RWPE2 (cell line): ENCODE data around the gene PIK3IP1.

ENCODE experiments used
- ATAC-seq: fragments of 200-7000 bp; cut with Tn5 transposase; 3 replicates; pipeline ENCODE4 v1.9.1; 2021; ENCODE audit warnings: low read depth
- DNase-seq: peaks from one replicate; pipeline ENCODE4 v3.0.0-alpha.2; 2020; ENCODE audit warnings: low spot score
- H3K27ac ChIP-seq: fragments of 450-650 bp; 2 replicates; pipeline ENCODE4 v1.5.1; 2017; ENCODE audit warnings: mild to moderate bottlenecking; ENCODE audit not compliant: poor library complexity, severe bottlenecking
- H3K27me3 ChIP-seq: fragments of 250-450 bp; sonication (Bioruptor Pico); 2 replicates; pipeline ENCODE4 v1.5.1; 2021; ENCODE audit warnings: mild to moderate bottlenecking, moderate library complexity; ENCODE audit not compliant: insufficient read depth, poor library complexity, severe bottlenecking
- H3K36me3 ChIP-seq: fragments of 250-450 bp; sonication (Bioruptor Pico); 2 replicates; pipeline ENCODE4 v1.5.1; 2020; ENCODE audit warnings: low read depth, mild to moderate bottlenecking, moderate library complexity
- H3K4me1 ChIP-seq: fragments of 250-450 bp; sonication (Bioruptor Pico); 2 replicates; pipeline ENCODE4 v1.5.1; 2021; ENCODE audit warnings: mild to moderate bottlenecking, moderate library complexity; ENCODE audit not compliant: insufficient read depth, poor library complexity, severe bottlenecking
- H3K4me3 ChIP-seq: fragments of 250-450 bp; sonication (Bioruptor Pico); 2 replicates; pipeline ENCODE4 v1.5.1; 2021; ENCODE audit warnings: mild to moderate bottlenecking, moderate library complexity; ENCODE audit not compliant: severe bottlenecking
- H3K9me3 ChIP-seq: fragments of 250-450 bp; sonication (Bioruptor Pico); 2 replicates; pipeline ENCODE4 v1.5.1; 2021; ENCODE audit warnings: mild to moderate bottlenecking, moderate library complexity; ENCODE audit not compliant: severe bottlenecking
- TF ChIP-seq, protein P1 (sequence below): fragments of 450-650 bp; IDR thresholded peaks from one replicate; pipeline ENCODE4 v1.5.1; 2017; ENCODE audit warnings: mild to moderate bottlenecking, moderate library complexity; ENCODE audit not compliant: poor library complexity, severe bottlenecking

PIK3IP1 gene

DNA sequence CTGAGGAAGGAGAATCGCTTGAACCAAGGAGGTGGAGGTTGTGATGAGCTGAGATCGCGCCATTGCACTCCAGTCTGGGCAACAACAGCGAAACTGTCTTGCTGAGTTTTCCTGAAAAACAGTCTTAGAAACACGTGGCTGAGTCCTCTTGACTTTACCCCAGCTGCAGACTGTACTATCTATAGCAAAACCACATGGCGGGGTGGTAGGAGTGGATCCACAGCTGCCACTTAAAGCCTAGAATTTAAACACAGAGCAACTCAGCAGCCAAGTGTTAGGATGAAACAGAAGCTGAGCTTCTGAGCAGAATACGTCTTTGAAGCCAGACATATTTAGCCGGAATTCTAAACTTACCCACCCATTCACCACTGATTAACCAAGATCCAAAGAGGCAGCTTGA, 39.7 kb upstream of the PIK3IP1 start:
- peaks cover 66% of the 10 kb centered on the region for H3K36me3 ChIP-seq
- ATAC-seq (no peak), DNase-seq (no peak)
- TF ChIP-seq, protein P1, sequence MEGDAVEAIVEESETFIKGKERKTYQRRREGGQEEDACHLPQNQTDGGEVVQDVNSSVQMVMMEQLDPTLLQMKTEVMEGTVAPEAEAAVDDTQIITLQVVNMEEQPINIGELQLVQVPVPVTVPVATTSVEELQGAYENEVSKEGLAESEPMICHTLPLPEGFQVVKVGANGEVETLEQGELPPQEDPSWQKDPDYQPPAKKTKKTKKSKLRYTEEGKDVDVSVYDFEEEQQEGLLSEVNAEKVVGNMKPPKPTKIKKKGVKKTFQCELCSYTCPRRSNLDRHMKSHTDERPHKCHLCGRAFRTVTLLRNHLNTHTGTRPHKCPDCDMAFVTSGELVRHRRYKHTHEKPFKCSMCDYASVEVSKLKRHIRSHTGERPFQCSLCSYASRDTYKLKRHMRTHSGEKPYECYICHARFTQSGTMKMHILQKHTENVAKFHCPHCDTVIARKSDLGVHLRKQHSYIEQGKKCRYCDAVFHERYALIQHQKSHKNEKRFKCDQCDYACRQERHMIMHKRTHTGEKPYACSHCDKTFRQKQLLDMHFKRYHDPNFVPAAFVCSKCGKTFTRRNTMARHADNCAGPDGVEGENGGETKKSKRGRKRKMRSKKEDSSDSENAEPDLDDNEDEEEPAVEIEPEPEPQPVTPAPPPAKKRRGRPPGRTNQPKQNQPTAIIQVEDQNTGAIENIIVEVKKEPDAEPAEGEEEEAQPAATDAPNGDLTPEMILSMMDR, result no peak
- H3K4me3 ChIP-seq, result no peak overlapping the region
- H3K27me3 ChIP-seq, result no peaks in the 10 kb centered on the region
- peaks cover 4% of the 10 kb centered on the region for H3K4me1 ChIP-seq
- H3K9me3 ChIP-seq, result no peaks in the 10 kb centered on the region
- H3K27ac ChIP-seq, result no peak overlapping the region

DNA sequence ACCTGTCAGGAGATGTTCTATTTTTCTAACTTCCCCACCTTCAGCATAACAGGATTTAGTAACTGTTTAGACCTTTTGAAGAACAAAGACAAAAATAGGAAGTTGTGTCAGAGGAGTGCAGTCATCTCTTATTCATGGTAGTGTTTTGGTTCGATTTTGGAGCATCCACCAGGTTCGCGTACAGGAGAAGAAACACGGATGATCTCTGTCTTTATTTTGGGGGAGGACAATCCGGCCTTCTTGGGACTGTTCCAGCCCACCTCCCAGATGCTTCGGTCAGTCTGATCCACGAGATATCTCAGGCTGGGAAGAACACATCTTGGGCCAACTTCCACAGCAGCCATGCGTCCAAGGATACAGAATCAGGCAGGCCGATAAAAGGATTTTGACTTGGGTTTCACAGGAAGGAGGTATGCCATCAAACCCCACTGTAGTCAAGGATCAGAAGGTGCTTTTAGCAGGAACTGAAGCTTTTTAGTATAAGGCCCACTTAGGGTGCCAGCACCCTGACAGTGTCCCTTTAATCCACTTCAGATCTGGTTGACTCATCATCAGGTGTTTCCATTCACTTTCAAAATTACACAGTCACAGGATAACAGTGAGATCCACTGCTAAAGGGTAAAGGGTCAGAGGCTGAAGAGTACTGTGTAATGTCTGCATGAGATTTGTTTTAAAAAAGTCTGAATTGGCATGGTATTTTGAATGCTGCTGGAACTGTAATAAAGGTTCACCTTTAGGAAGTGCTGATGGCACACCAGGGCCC, 37.3 kb upstream of the PIK3IP1 start:
- no peak overlapping the region for H3K27ac ChIP-seq
- H3K36me3 ChIP-seq, result peaks cover 60% of the 10 kb centered on the region
- TF ChIP-seq, protein P1, result no peak
- no peaks in the 10 kb centered on the region for H3K9me3 ChIP-seq
- H3K27me3 ChIP-seq, result no peaks in the 10 kb centered on the region
- ATAC-seq (no peak), DNase-seq (no peak)
- peaks cover 3% of the 10 kb centered on the region for H3K4me1 ChIP-seq
- H3K4me3 ChIP-seq, result no peak overlapping the region

DNA sequence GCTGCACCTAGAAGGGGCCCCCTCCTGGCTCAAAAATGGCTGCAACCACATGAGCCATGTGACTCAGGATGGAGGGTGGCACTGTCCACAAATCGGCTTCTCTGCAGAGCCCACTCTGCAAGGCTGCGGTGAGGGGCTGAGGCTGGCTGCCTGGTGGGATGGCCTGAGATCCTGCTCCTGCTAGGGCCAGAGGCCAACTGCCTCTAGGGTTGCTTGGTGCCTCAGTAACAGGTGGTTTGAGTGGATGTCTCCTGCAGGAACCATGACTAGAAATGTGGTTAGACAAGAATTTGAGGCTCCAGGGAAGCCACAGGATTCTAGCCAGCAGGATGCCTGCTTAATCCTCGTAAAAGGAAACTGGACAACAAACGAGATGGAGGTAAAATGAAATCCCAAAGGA, 36.7 kb upstream of the PIK3IP1 start:
- Histone ChIP-seq H3K9me3 (no peaks in the 10 kb centered on the region), H3K4me1 (peaks cover 3% of the 10 kb centered on the region), H3K27ac (peak overlapping the region; percentile 3), H3K4me3 (no peak overlapping the region), H3K36me3 (peaks cover 55% of the 10 kb centered on the region), H3K27me3 (no peaks in the 10 kb centered on the region)
- DNase-seq (no peak), ATAC-seq (no peak)
- TF ChIP-seq, protein P1, result no peak

DNA sequence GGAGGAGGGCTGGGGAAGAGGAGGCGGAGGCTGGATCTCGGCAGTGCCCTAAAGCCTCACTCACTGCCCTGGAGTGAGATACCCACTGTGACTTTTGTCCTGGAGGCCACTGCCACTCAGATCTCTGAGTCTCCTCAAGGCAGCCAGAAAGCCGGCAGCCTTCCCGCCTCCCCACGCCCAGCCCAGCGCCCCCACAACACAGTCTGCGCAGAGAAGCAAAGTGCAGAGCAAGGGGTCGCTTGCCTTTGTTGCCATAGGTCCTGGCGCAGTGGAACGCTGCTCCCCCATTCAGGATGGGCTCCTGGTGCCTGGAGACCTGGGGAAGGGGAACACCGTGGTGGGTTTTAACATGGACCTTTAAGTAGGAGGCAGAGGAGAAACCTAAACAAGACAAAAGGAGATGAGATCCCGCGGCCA, 36.3 kb upstream of the PIK3IP1 start:
- Histone ChIP-seq H3K27ac (peak overlapping the region; percentile 3), H3K9me3 (no peaks in the 10 kb centered on the region), H3K4me3 (no peak overlapping the region), H3K36me3 (peaks cover 51% of the 10 kb centered on the region), H3K27me3 (no peaks in the 10 kb centered on the region), H3K4me1 (peaks cover 3% of the 10 kb centered on the region)
- TF ChIP-seq, protein P1, result no peak
- ATAC-seq, result no peak
- no peak for DNase-seq
